ENCODE data around the gene TMEM123. TPM values are rescaled to one million over a fixed set of nuclear protein-coding genes. Genes with fewer than 3 reads are reported as not detected.

TMEM123 gene
- total and polyA plus RNA-seq, 2 of the 8 experiments (the other 6 are each of a cell fraction or from before 2014, with no cell fraction given) = 75.5 to 80.1 TPM

DNA sequence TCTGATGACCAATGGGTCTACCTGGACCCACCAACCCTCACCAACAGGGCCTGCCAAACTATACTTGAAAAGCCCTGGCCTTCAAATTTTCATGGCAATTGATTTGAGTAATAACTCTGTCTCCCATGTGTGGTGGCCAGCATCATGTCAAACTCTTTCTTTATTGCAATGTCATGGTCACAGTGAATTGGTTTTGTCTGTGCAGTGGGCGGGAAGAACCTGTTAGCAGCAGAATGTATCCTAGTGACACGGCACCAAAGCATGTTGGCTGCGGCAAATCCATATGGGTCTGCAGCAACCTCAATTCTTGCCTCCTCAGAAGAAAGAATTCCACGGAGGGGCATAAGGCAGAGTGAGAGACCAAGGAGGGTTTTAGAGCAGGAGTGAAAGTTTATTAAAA is 19.6 kb upstream of the TMEM123 start:
- Histone ChIP-seq H3K56ac (replicated peaks; ENCODE audit: insufficient read length, low read depth, low read length) (no peak overlapping the region), H3K27ac (ENCODE audit: low read depth, low read length) (no peak overlapping the region), H3K9me3 (ENCODE audit: insufficient read depth in 2 of 2, low read depth in 1 of 2, low read length in 1 of 2) (no peaks in the 10 kb centered on the region), H2AK5ac (ENCODE audit: low read depth, low read length) (no peak overlapping the region), H3K4me1 (replicated peaks in 1 of 4; ENCODE audit: control insufficient read depth in 3 of 4, insufficient read depth in 4 of 4, low read length in 3 of 4) (peaks cover 0 to 5% (median 0%) of the 10 kb centered on the region in 4 experiments; a peak in 1 of 7 replicates), H4K91ac (replicated peaks; ENCODE audit: insufficient read length, low read length) (no peak overlapping the region), H3K79me1 (ENCODE audit: low read depth, low read length) (no peaks in the 10 kb centered on the region), H4K8ac (ENCODE audit: extremely low read depth, insufficient read depth, low read length) (no peak overlapping the region), H2BK5ac (ENCODE audit: low read depth, low read length) (no peak overlapping the region), H3K23ac (ENCODE audit: insufficient read length) (no peak overlapping the region), H3K79me2 (ENCODE audit: control insufficient read depth in 1 of 2, insufficient read depth in 2 of 2, low read length in 2 of 2) (no peaks in the 10 kb centered on the region), H3K14ac (ENCODE audit: insufficient read length) (no peak overlapping the region), H3K36me3 (ENCODE audit: control insufficient read depth in 2 of 4, insufficient read depth in 4 of 4, low read length in 3 of 4) (no peaks in the 10 kb centered on the region), H3K4me3 (ENCODE audit: extremely low read depth in 1 of 4, insufficient read depth in 2 of 4, low read depth in 3 of 4, low read length in 4 of 4) (no peak overlapping the region), H3K4ac (replicated peaks; ENCODE audit: insufficient read length, low read depth, low read length) (no peak overlapping the region), H3K23me2 (ENCODE audit: low read depth, low read length) (no peaks in the 10 kb centered on the region), H3K9ac (replicated peaks in 1 of 4; ENCODE audit: extremely low read depth in 1 of 4, low read depth in 3 of 4, low read length in 3 of 4) (no peak overlapping the region), H2BK20ac (ENCODE audit: low read length) (no peak overlapping the region), H2BK12ac (ENCODE audit: low read depth, low read length) (no peak overlapping the region), H2AFZ (ENCODE audit: low read length) (no peak overlapping the region), H4K20me1 (replicated peaks in 1 of 2; ENCODE audit: control insufficient read depth in 1 of 2, insufficient read depth in 2 of 2, low read length in 2 of 2) (no peaks in the 10 kb centered on the region), H2BK15ac (ENCODE audit: low read length) (no peak overlapping the region), H2BK120ac (replicated peaks; ENCODE audit: low read depth, low read length) (no peak overlapping the region), H4K5ac (ENCODE audit: insufficient read length, low read depth, low read length) (no peak overlapping the region), H3K18ac (ENCODE audit: extremely low read depth, low read length) (no peak overlapping the region), H3K4me2 (ENCODE audit: insufficient read depth in 1 of 2, low read depth in 2 of 2, low read length in 2 of 2) (no peak overlapping the region), H3K27me3 (replicated peaks in 1 of 4; ENCODE audit: control insufficient read depth in 3 of 4, extremely low read depth in 1 of 4, insufficient read depth in 3 of 4, low read length in 3 of 4) (no peaks in the 10 kb centered on the region)
- TF ChIP-seq GABPA (IDR thresholded peaks at IDR 0.05; ENCODE audit: borderline replicate concordance, insufficient read depth, low read length) (no peak), NRF1 (IDR thresholded peaks at IDR 0.05; ENCODE audit: low read depth, low read length) (no peak), CREB1 (IDR thresholded peaks at IDR 0.05) (no peak), SAP30 (IDR thresholded peaks at IDR 0.05; ENCODE audit: insufficient read depth, insufficient replicate concordance, low read length) (no peak), TBP (IDR thresholded peaks at IDR 0.05; ENCODE audit: low read depth, low read length) (no peak), SP4 (IDR thresholded peaks at IDR 0.05; ENCODE audit: low read length) (no peak), EZH2 (IDR thresholded peaks at IDR 0.05; ENCODE audit: low read depth, low read length, severe bottlenecking) (no peak), CBX5 (IDR thresholded peaks at IDR 0.05; ENCODE audit: low read depth, low read length) (no peak), SRF (IDR thresholded peaks at IDR 0.05; ENCODE audit: low read depth, low read length) (no peak)
- ChIA-PET POLR2A (ENCODE audit: partially characterized antibody) (interaction anchor here (0.7 kb wide), 1 partner anchor 18 kb away, joined by 3 read pairs; no protein-coding TSS in a partner anchor), CTCF (ENCODE audit: partially characterized antibody) (interaction anchor here (1.7 kb wide), 1 partner anchor 130 kb away, joined by 4 read pairs; no protein-coding TSS in a partner anchor)
- WGBS, 2 experiments (ENCODE audit: extremely low coverage in 1 of 2, insufficient coverage in 1 of 2, insufficient read length in 1 of 2, insufficient replicate concordance in 2 of 2, low coverage in 1 of 2, low lambda C conversion rate in 2 of 2, missing lambda C conversion rate in 1 of 2) = 94% methylated on average over 4 of the region's 4 CpGs; no CpG with 5 or more reads in 1 of the 2 experiments
- FAIRE-seq (no peak), DNase-seq (ENCODE audit: low read depth in 1 of 2, low spot score in 2 of 2) (no peak)
